Measurements from ENCODE around the gene UBE4B. TPM values are rescaled to one million over a fixed set of nuclear protein-coding genes. Genes with fewer than 3 reads are reported as not detected.

Gene UBE4B
- total RNA-seq, 1 donor from 2014 or later: 14.7 TPM

- H3K36me3 ChIP-seq (ENCODE audit: control insufficient read depth, insufficient read depth, low read length): peaks cover 2% of the 10 kb centered on the region
- no peaks in the 10 kb centered on the region for H3K27me3 ChIP-seq (ENCODE audit: control insufficient read depth, insufficient read depth, low read length)
- H3K4me3 ChIP-seq (ENCODE audit: low read depth, low read length): no peak overlapping the region
- DNase-seq (ENCODE audit: low read depth) (no peak), FAIRE-seq (no peak)
- TF ChIP-seq CTCF (IDR thresholded peaks at IDR 0.05; ENCODE audit: insufficient read depth, low read length, severe bottlenecking): no peak
Measured at GRCh38 chr1:10048601-10049000, 15.8 kb downstream of the UBE4B start.

GRCh38 chr1:10050611-10051010 is 17.9 kb downstream of the UBE4B start:
- peaks cover 2% of the 10 kb centered on the region for H3K36me3 ChIP-seq (ENCODE audit: control insufficient read depth, insufficient read depth, low read length)
- H3K4me3 ChIP-seq (ENCODE audit: low read depth, low read length): no peak overlapping the region
- no peaks in the 10 kb centered on the region for H3K27me3 ChIP-seq (ENCODE audit: control insufficient read depth, insufficient read depth, low read length)
- no peak for TF ChIP-seq CTCF (IDR thresholded peaks at IDR 0.05; ENCODE audit: insufficient read depth, low read length, severe bottlenecking)
- DNase-seq (ENCODE audit: low read depth) (no peak), FAIRE-seq (no peak)

GRCh38 chr1:10051656-10052055 is 18.9 kb downstream of the UBE4B start:
- no peak for FAIRE-seq
- peaks cover 2% of the 10 kb centered on the region for H3K36me3 ChIP-seq (ENCODE audit: control insufficient read depth, insufficient read depth, low read length)
- DNase-seq (ENCODE audit: low read depth): no peak
- TF ChIP-seq CTCF (IDR thresholded peaks at IDR 0.05; ENCODE audit: insufficient read depth, low read length, severe bottlenecking): no peak
- H3K27me3 ChIP-seq (ENCODE audit: control insufficient read depth, insufficient read depth, low read length): no peaks in the 10 kb centered on the region
- H3K4me3 ChIP-seq (ENCODE audit: low read depth, low read length): no peak overlapping the region

GRCh38 chr1:10052347-10052746 is 19.6 kb downstream of the UBE4B start:
- no peak for TF ChIP-seq CTCF (IDR thresholded peaks at IDR 0.05; ENCODE audit: insufficient read depth, low read length, severe bottlenecking)
- no peak overlapping the region for H3K4me3 ChIP-seq (ENCODE audit: low read depth, low read length)
- no peak for FAIRE-seq

GRCh38 chr1:10054465-10054864 is 21.7 kb downstream of the UBE4B start:
- no peak for FAIRE-seq
- no peak for TF ChIP-seq CTCF (IDR thresholded peaks at IDR 0.05; ENCODE audit: insufficient read depth, low read length, severe bottlenecking)
- no peaks in the 10 kb centered on the region for H3K36me3 ChIP-seq (ENCODE audit: control insufficient read depth, insufficient read depth, low read length)

More at GRCh38 chr1:10052347-10052746, 19.6 kb downstream of the UBE4B start:
- H3K27me3 ChIP-seq (ENCODE audit: control insufficient read depth, insufficient read depth, low read length): no peaks in the 10 kb centered on the region
- H3K36me3 ChIP-seq (ENCODE audit: control insufficient read depth, insufficient read depth, low read length): peaks cover 2% of the 10 kb centered on the region
- DNase-seq (ENCODE audit: low read depth): no peak

GRCh38 chr1:10056599-10056987 is 23.8 kb downstream of the UBE4B start:
- H3K4me3 ChIP-seq (ENCODE audit: low read depth, low read length): no peak overlapping the region
- H3K36me3 ChIP-seq (ENCODE audit: control insufficient read depth, insufficient read depth, low read length): no peaks in the 10 kb centered on the region
- TF ChIP-seq CTCF (IDR thresholded peaks at IDR 0.05; ENCODE audit: insufficient read depth, low read length, severe bottlenecking): no peak
- no peak for FAIRE-seq
- no peaks in the 10 kb centered on the region for H3K27me3 ChIP-seq (ENCODE audit: control insufficient read depth, insufficient read depth, low read length)
- no peak for DNase-seq (ENCODE audit: low read depth)

More at GRCh38 chr1:10054465-10054864, 21.7 kb downstream of the UBE4B start:
- Histone ChIP-seq H3K4me3 (ENCODE audit: low read depth, low read length) (no peak overlapping the region), H3K27me3 (ENCODE audit: control insufficient read depth, insufficient read depth, low read length) (no peaks in the 10 kb centered on the region)
- no peak for DNase-seq (ENCODE audit: low read depth)

All from bronchial epithelial cell (primary cell).